H1 (cell line): Measurements from ENCODE around the gene CS. TPM values are rescaled to one million over a fixed set of nuclear protein-coding genes. Genes with fewer than 3 reads are reported as not detected.

Experiments used
- CTCF ChIA-PET: fragments of 300-600 bp; sonication (Branson Sonifier 250); formaldehyde crosslinking; loops from one replicate; lab custom pipeline; 2021; ENCODE audit not compliant: partially characterized antibody; lab: Charles Lee
- POLR2A ChIA-PET: fragments of 300-600 bp; sonication (Branson Sonifier 250); formaldehyde crosslinking; loops from one replicate; lab custom pipeline; 2021; ENCODE audit warnings: inconsistent platforms; ENCODE audit not compliant: partially characterized antibody; lab: Charles Lee
- DNase-seq, 2 experiments: peaks; one replicate each; pipeline versions ENCODE4 v3.0.0 to v3.0.0-alpha.2; 2010 to 2022; ENCODE audit warnings: low spot score in 2 of 2, low read depth in 1 of 2, mixed read lengths in 1 of 2
- FAIRE-seq: peaks from 2 replicates; lab custom pipeline; 2011; peaks lifted over from hg19 to GRCh38; lab: Jason Lieb, UNC
- H2AFZ ChIP-seq: 2 replicates; pipeline ENCODE4 v1.8.1; 2012; ENCODE audit warnings: low read length, inconsistent platforms
- H2AK5ac ChIP-seq: 2 replicates; pipeline ENCODE4 v1.6.1; 2013; ENCODE audit warnings: low read depth, low read length
- H2BK120ac ChIP-seq: replicated peaks from 2 replicates; pipeline ENCODE3; 2013; ENCODE audit warnings: low read depth, low read length, inconsistent platforms
- H2BK12ac ChIP-seq: 2 replicates; pipeline ENCODE4 v1.6.1; 2013; ENCODE audit warnings: low read depth, low read length
- H2BK15ac ChIP-seq: 2 replicates; pipeline ENCODE4 v1.6.1; 2013; ENCODE audit warnings: low read length
- H2BK20ac ChIP-seq: 2 replicates; pipeline ENCODE4 v1.6.1; 2013; ENCODE audit warnings: low read length
- H2BK5ac ChIP-seq: 2 replicates; pipeline ENCODE4 v1.6.1; 2013; ENCODE audit warnings: low read depth, low read length
- H3K14ac ChIP-seq: 2 replicates; pipeline ENCODE4 v1.6.1; 2013; ENCODE audit warnings: inconsistent platforms; ENCODE audit not compliant: insufficient read length
- H3K18ac ChIP-seq: 2 replicates; pipeline ENCODE4 v1.6.1; 2013; ENCODE audit warnings: low read length; ENCODE audit errors: extremely low read depth
- H3K23ac ChIP-seq: 2 replicates; pipeline ENCODE4 v1.6.1; 2013; ENCODE audit warnings: inconsistent platforms; ENCODE audit not compliant: insufficient read length
- H3K23me2 ChIP-seq: 2 replicates; pipeline ENCODE4 v1.6.1; 2013; ENCODE audit warnings: low read depth, low read length
- H3K27ac ChIP-seq: 2 replicates; pipeline ENCODE4 v1.6.1; 2011; ENCODE audit warnings: low read depth, low read length, inconsistent platforms
- H3K27me3 ChIP-seq, 4 experiments: replicated peaks in 1 of 4; 1 replicate in 1 of 4; 2 replicates in 3 of 4; pipeline versions ENCODE4 v1.6.1 to v1.8.1; 2011 to 2013; ENCODE audit warnings: low read length in 3 of 4, mild to moderate bottlenecking in 3 of 4, inconsistent platforms in 2 of 4, mixed read lengths in 2 of 4, moderate library complexity in 1 of 4; ENCODE audit not compliant: control insufficient read depth in 3 of 4, insufficient read depth in 3 of 4; ENCODE audit errors: extremely low read depth in 1 of 4
- H3K36me3 ChIP-seq, 4 experiments: 2 replicates each; pipeline versions ENCODE4 v1.6.1 to v1.8.1; 2011 to 2013; ENCODE audit warnings: mild to moderate bottlenecking in 4 of 4, low read length in 3 of 4, moderate library complexity in 2 of 4, control low read depth in 1 of 4, inconsistent platforms in 1 of 4; ENCODE audit not compliant: insufficient read depth in 4 of 4, control insufficient read depth in 2 of 4
- H3K4ac ChIP-seq: replicated peaks from 2 replicates; pipeline ENCODE3; 2013; ENCODE audit warnings: low read length, low read depth, mixed read lengths, inconsistent platforms; ENCODE audit not compliant: insufficient read length
- H3K4me1 ChIP-seq, 4 experiments: replicated peaks in 1 of 4; 1 replicate in 1 of 4; 2 replicates in 3 of 4; pipeline versions ENCODE4 v1.6.1 to v1.8.1; 2011 to 2013; ENCODE audit warnings: low read length in 3 of 4, inconsistent platforms in 2 of 4, mixed read lengths in 1 of 4; ENCODE audit not compliant: insufficient read depth in 4 of 4, control insufficient read depth in 3 of 4
- H3K4me2 ChIP-seq, 2 experiments: 2 replicates each; pipeline versions ENCODE4 v1.6.1 to v1.8.1; 2011 to 2013; ENCODE audit warnings: low read depth in 2 of 2, low read length in 2 of 2, control low read depth in 1 of 2, inconsistent platforms in 1 of 2, mild to moderate bottlenecking in 1 of 2; ENCODE audit not compliant: insufficient read depth in 1 of 2
- H3K4me3 ChIP-seq, 4 experiments: fragments of 200-600, 300-600 bp in 1 of 4; sonication (generic), shearing (Covaris generic), sonication (Bioruptor Twin) in 1 of 4; 2 replicates each; pipeline versions ENCODE4 v1.5.1 to v1.8.1; 2011 to 2016; ENCODE audit warnings: low read length in 4 of 4, low read depth in 3 of 4, control low read depth in 2 of 4, inconsistent platforms in 2 of 4, mild to moderate bottlenecking in 2 of 4, mixed read lengths in 1 of 4, moderate library complexity in 1 of 4; ENCODE audit not compliant: insufficient read depth in 2 of 4; ENCODE audit errors: extremely low read depth in 1 of 4
- H3K56ac ChIP-seq: replicated peaks from 2 replicates; pipeline ENCODE3; 2013; ENCODE audit warnings: low read depth, mild to moderate bottlenecking, mixed read lengths, low read length, inconsistent platforms; ENCODE audit not compliant: insufficient read length
- H3K79me1 ChIP-seq: 2 replicates; pipeline ENCODE4 v1.6.1; 2013; ENCODE audit warnings: low read depth, low read length, control low read depth
- H3K79me2 ChIP-seq, 2 experiments: 2 replicates each; pipeline versions ENCODE4 v1.6.1 to v1.8.1; 2012 to 2013; ENCODE audit warnings: low read length in 2 of 2, mild to moderate bottlenecking in 2 of 2, inconsistent platforms in 1 of 2; ENCODE audit not compliant: insufficient read depth in 2 of 2, control insufficient read depth in 1 of 2
- H3K9ac ChIP-seq, 4 experiments: replicated peaks in 1 of 4; 1 replicate in 1 of 4; 2 replicates in 3 of 4; pipeline versions ENCODE4 v1.6.1 to v1.8.1; 2011 to 2013; ENCODE audit warnings: low read depth in 3 of 4, low read length in 3 of 4, control low read depth in 2 of 4, mild to moderate bottlenecking in 2 of 4, moderate library complexity in 2 of 4, inconsistent platforms in 1 of 4; ENCODE audit errors: extremely low read depth in 1 of 4
- H3K9me3 ChIP-seq, 2 experiments: 2 replicates each; pipeline versions ENCODE4 v1.6.1 to v1.8.1; 2012 to 2013; ENCODE audit warnings: mild to moderate bottlenecking in 2 of 2, moderate library complexity in 2 of 2, control low read depth in 1 of 2, inconsistent platforms in 1 of 2, low read depth in 1 of 2, low read length in 1 of 2, mixed read lengths in 1 of 2; ENCODE audit not compliant: insufficient read depth in 2 of 2
- H4K20me1 ChIP-seq, 2 experiments: replicated peaks in 1 of 2; 2 replicates each; pipeline versions ENCODE3 to v1.8.1; 2011 to 2013; ENCODE audit warnings: inconsistent platforms in 2 of 2, low read length in 2 of 2, mild to moderate bottlenecking in 1 of 2; ENCODE audit not compliant: insufficient read depth in 2 of 2, control insufficient read depth in 1 of 2
- H4K5ac ChIP-seq: 2 replicates; pipeline ENCODE4 v1.6.1; 2013; ENCODE audit warnings: low read length, low read depth, mixed read lengths, inconsistent platforms; ENCODE audit not compliant: insufficient read length
- H4K8ac ChIP-seq: 2 replicates; pipeline ENCODE4 v1.8.0; 2013; ENCODE audit warnings: mild to moderate bottlenecking, moderate library complexity, low read length, inconsistent platforms; ENCODE audit not compliant: insufficient read depth; ENCODE audit errors: extremely low read depth
- H4K91ac ChIP-seq: replicated peaks from 2 replicates; pipeline ENCODE3; 2013; ENCODE audit warnings: low read length, mixed read lengths, inconsistent platforms; ENCODE audit not compliant: insufficient read length
- PHF8 ChIP-seq: fragments of 200-600 bp; sonication (generic); conservative IDR thresholded peaks from 2 replicates; pipeline ENCODE4 v1.7.1; 2012; ENCODE audit warnings: low read depth, mild to moderate bottlenecking, inconsistent platforms, low read length, moderate library complexity
- POLR2AphosphoS5 ChIP-seq: IDR thresholded peaks from 2 replicates; pipeline ENCODE4 v1.6.1; 2011; ENCODE audit warnings: low read depth, low read length
- TAF1 ChIP-seq: IDR thresholded peaks from 2 replicates; pipeline ENCODE4 v1.6.1; 2011; ENCODE audit warnings: mild to moderate bottlenecking, low read depth, low read length
- WGBS, 2 experiments: shearing (Covaris generic) in 1 of 2; methylation state at CpG; one replicate each; pipeline versions ENCODE4 v1.1.6 to v1.1.7; 2013 to 2015; ENCODE audit warnings: low lambda C conversion rate in 2 of 2, mixed read lengths in 2 of 2, inconsistent platforms in 1 of 2, low coverage in 1 of 2, missing lambda C conversion rate in 1 of 2; ENCODE audit not compliant: insufficient replicate concordance in 2 of 2, insufficient coverage in 1 of 2, insufficient read length in 1 of 2; ENCODE audit errors: extremely low coverage in 1 of 2, missing lambda C conversion rate in 1 of 2; 5-methylcytosine and 5-hydroxymethylcytosine counted together
- polyA plus RNA-seq, 7 experiments: library from polyadenylated mRNA; depleted of rRNA in 3 of 7; stranded (reverse) in 5 of 7; unstranded in 2 of 7; fragments of >200 nt in 5 of 7; fragments of 200-250 nt in 2 of 7; gene quantifications; 1 replicate in 5 of 7; 2 replicates in 1 of 7; 4 replicates in 1 of 7; pipeline versions ENCODE4 v1.2.1 to v1.2.3, GENCODE V29; 2011 to 2013; ENCODE audit warnings: missing spikeins in 2 of 7, mixed read lengths in 2 of 7
- total RNA-seq: library from RNA; stranded (reverse); fragmentation: NEBNext Ultra II Directional; extraction: Animal tissue kit (Norgen Biotek cat#: 25700); gene quantifications from 2 replicates; pipeline ENCODE4 v1.2.1, GENCODE V29; 2021
- TF ChIP-seq, protein P1 (sequence below): IDR thresholded peaks from 2 replicates; pipeline ENCODE4 v1.6.1; 2012; ENCODE audit warnings: inconsistent platforms
- TF ChIP-seq, protein P2 (sequence below): IDR thresholded peaks from 2 replicates; pipeline ENCODE4 v1.6.1; 2012; ENCODE audit warnings: low read length, inconsistent platforms

CS gene
- total and polyA plus RNA-seq, 2 of the 8 experiments (the other 6 are each of a cell fraction or from before 2014, with no cell fraction given): 96.6 to 238 TPM

DNA sequence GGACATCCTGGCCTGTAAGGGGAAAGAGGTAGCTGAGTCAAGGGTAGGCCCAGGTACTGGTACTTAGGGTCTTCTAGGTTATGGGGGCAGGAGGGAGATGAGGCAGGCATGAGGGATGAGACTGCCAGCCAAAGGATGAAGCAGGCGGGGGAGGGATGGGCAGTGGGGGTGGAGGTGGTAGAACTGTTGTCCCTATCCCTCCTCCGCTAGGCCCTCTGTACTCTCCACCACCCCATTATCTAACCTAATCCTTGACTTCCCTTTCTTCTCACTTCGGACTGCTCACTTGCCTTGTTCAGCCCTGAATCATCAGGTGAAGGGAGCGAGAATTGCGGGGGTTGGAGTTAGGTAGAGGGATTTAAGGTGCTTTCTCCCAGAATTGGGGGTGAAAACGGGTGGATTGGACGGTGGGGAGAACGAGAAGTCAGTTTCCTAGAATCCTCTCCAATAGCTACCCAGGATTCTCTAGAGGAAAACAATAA lies 33.1 kb upstream of the CS start:
- ChIA-PET CTCF (interaction anchor here (0.9 to 7.2 kb wide), 10 partner anchors 8 to 258 kb away, joined by 3 to 38 read pairs (median 4); partner anchors contain the start of genes CNPY2 and STAT2), POLR2A (interaction anchor here (0.6 to 7.2 kb wide), 18 partner anchors 9 to 252 kb away, joined by 3 to 55 read pairs (median 4); partner anchors contain the start of genes CNPY2, COQ10A, CS and RNF41)
- peak overlapping the region; percentile 53 to 73 (median 62) for H3K4me3 ChIP-seq
- FAIRE-seq (no peak), DNase-seq (no peak)
- H3K23ac ChIP-seq: no peak overlapping the region
- H3K14ac ChIP-seq: peak overlapping the region; percentile 16
- H3K18ac ChIP-seq: peak overlapping the region; percentile 93
- peak overlapping the region; percentile 78 to 93 for H3K4me2 ChIP-seq
- H3K27ac ChIP-seq: peak overlapping the region; percentile 81; the same call in 1 of the 2 replicates
- 0 out of 2 replicates have a peak overlapping the region, but pooled peaks have one; percentile 46 for H2BK15ac ChIP-seq
- peak overlapping the region; percentile 60; the same call in 1 of the 2 replicates for H4K8ac ChIP-seq
- H3K36me3 ChIP-seq: no peaks in the 10 kb centered on the region
- H2AK5ac ChIP-seq: peak overlapping the region; percentile 88
- H4K5ac ChIP-seq: peak overlapping the region; percentile 86
- TF ChIP-seq, protein P1, sequence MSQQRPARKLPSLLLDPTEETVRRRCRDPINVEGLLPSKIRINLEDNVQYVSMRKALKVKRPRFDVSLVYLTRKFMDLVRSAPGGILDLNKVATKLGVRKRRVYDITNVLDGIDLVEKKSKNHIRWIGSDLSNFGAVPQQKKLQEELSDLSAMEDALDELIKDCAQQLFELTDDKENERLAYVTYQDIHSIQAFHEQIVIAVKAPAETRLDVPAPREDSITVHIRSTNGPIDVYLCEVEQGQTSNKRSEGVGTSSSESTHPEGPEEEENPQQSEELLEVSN: 0 out of 2 replicates have a peak, but pooled peaks have one; percentile 4
- TF ChIP-seq, protein P2, sequence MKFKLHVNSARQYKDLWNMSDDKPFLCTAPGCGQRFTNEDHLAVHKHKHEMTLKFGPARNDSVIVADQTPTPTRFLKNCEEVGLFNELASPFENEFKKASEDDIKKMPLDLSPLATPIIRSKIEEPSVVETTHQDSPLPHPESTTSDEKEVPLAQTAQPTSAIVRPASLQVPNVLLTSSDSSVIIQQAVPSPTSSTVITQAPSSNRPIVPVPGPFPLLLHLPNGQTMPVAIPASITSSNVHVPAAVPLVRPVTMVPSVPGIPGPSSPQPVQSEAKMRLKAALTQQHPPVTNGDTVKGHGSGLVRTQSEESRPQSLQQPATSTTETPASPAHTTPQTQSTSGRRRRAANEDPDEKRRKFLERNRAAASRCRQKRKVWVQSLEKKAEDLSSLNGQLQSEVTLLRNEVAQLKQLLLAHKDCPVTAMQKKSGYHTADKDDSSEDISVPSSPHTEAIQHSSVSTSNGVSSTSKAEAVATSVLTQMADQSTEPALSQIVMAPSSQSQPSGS: no peak
- TF ChIP-seq POLR2AphosphoS5: 0 out of 2 replicates have a peak, but pooled peaks have one; percentile 2
- 0 out of 2 replicates have a peak, but pooled peaks have one; percentile 1 for TF ChIP-seq PHF8
- peak; percentile 42; the same call in 1 of the 2 replicates for TF ChIP-seq TAF1
- no peaks in the 10 kb centered on the region for H3K79me2 ChIP-seq
- peak overlapping the region; percentile 84 for H2BK12ac ChIP-seq
- H3K4ac ChIP-seq: no peak overlapping the region
- H2AFZ ChIP-seq: peak overlapping the region; percentile 72; the same call in 1 of the 2 replicates
- no peaks in the 10 kb centered on the region for H3K79me1 ChIP-seq
- no peak overlapping the region for H2BK120ac ChIP-seq
- peak overlapping the region in 3 of 4 experiments; percentile 51 to 84 (median 69); a peak in 6 of 7 replicates for H3K9ac ChIP-seq
- peaks cover 8 to 19% (median 10%) of the 10 kb centered on the region in 4 experiments for H3K4me1 ChIP-seq
- H2BK5ac ChIP-seq: peak overlapping the region; percentile 78
- H3K27me3 ChIP-seq: no peaks in the 10 kb centered on the region
- H3K56ac ChIP-seq: peak overlapping the region; percentile 52
- no peaks in the 10 kb centered on the region for H3K9me3 ChIP-seq
- no peaks in the 10 kb centered on the region for H4K20me1 ChIP-seq
- 47% methylated on average over 8 of the region's 8 CpGs; no CpG with 5 or more reads in 1 of the 2 experiments for WGBS, 2 experiments
- H3K23me2 ChIP-seq: peaks cover 7% of the 10 kb centered on the region; the same call in 1 of the 2 replicates
- peak overlapping the region; percentile 63; the same call in 1 of the 2 replicates for H2BK20ac ChIP-seq
- peak overlapping the region; percentile 54 for H4K91ac ChIP-seq
